Spleen (tissue), 11 donors: ENCODE data around the gene LRSAM1. TPM values are rescaled to one million over a fixed set of nuclear protein-coding genes. Genes with fewer than 3 reads are reported as not detected.

Experiments used
- DNase-seq: peaks from one replicate; pipeline ENCODE4 v3.0.0-alpha.2; 2020
- H3K27ac ChIP-seq, 8 donors: fragments of 200-600 bp; sonication (generic) in 7 of 8; 1 replicate in 4 of 8; 2 replicates in 4 of 8; pipeline versions ENCODE4 v1.5.0 to v1.8.0; 2016 to 2021; ENCODE audit warnings: inconsistent platforms in 4 of 8, mild to moderate bottlenecking in 4 of 8, moderate library complexity in 1 of 8
- H3K27me3 ChIP-seq, 7 donors: fragments of 200-600 bp; sonication (generic) in 6 of 7; replicated peaks in 1 of 7; 1 replicate in 4 of 7; 2 replicates in 3 of 7; pipeline versions ENCODE4 v1.5.0 to v1.8.0; 2016 to 2021; ENCODE audit warnings: inconsistent platforms in 3 of 7, mild to moderate bottlenecking in 1 of 7
- H3K36me3 ChIP-seq, 6 donors: fragments of 200-600 bp; sonication (generic) in 5 of 6; 1 replicate in 4 of 6; 2 replicates in 2 of 6; pipeline versions ENCODE4 v1.5.0 to v1.8.0; 2016 to 2021; ENCODE audit warnings: inconsistent platforms in 2 of 6
- H3K4me1 ChIP-seq, 6 donors: fragments of 200-600 bp; sonication (generic) in 5 of 6; 1 replicate in 3 of 6; 2 replicates in 3 of 6; pipeline versions ENCODE4 v1.5.0 to v1.8.0; 2016 to 2021; ENCODE audit warnings: inconsistent platforms in 3 of 6
- H3K4me3 ChIP-seq, 8 donors: fragments of 200-600 bp; sonication (generic) in 7 of 8; 1 replicate in 4 of 8; 2 replicates in 4 of 8; pipeline versions ENCODE4 v1.5.0 to v1.8.0; 2016 to 2021; ENCODE audit warnings: inconsistent platforms in 4 of 8, mild to moderate bottlenecking in 4 of 8, moderate library complexity in 2 of 8
- H3K9me3 ChIP-seq, 8 donors: fragments of 200-600 bp; sonication (generic) in 7 of 8; 1 replicate in 4 of 8; 2 replicates in 4 of 8; pipeline versions ENCODE4 v1.5.0 to v1.8.0; 2016 to 2021; ENCODE audit warnings: inconsistent platforms in 4 of 8
- CTCF ChIP-seq, 11 experiments: fragments of 200-600 bp in 7 of 11; fragments of 450-650 bp in 4 of 11; sonication (generic) in 4 of 11; IDR thresholded peaks in 8 of 11; conservative IDR thresholded peaks in 3 of 11; 1 replicate in 7 of 11; 2 replicates in 4 of 11; pipeline versions ENCODE4 v1.4.0 to v1.8.0; 2016 to 2021; ENCODE audit warnings: antibody characterized with exemption in 11 of 11, inconsistent platforms in 4 of 11, mild to moderate bottlenecking in 1 of 11
- POLR2A ChIP-seq, 3 donors: fragments of 450-650 bp; IDR thresholded peaks; one replicate each; pipeline ENCODE4 v1.5.1; 2017; ENCODE audit warnings: antibody characterized with exemption in 3 of 3, mild to moderate bottlenecking in 1 of 3
- POLR2AphosphoS5 ChIP-seq, 3 donors: sonication (generic); formaldehyde crosslinking; IDR thresholded peaks; one replicate each; pipeline ENCODE4 v1.5.1; 2017; ENCODE audit warnings: antibody characterized with exemption in 3 of 3
- WGBS, 5 donors: extraction: QIAGEN DNeasy Blood & Tissue Kit in 3 of 5; methylation state at CpG; one replicate each; pipeline versions ENCODE4 v1.1.5 to v1.1.7; 2013 to 2018; 5-methylcytosine and 5-hydroxymethylcytosine counted together
- intact Hi-C: fragments of 100-400 bp; cut with DNase I; formaldehyde crosslinking; loops from one replicate; pipeline ENCODE4 v1.15.0; 2023; ENCODE audit warnings: low total_unique reads
- polyA plus RNA-seq, 3 donors: library from polyadenylated mRNA; stranded (reverse); fragments of 200-250 nt; gene quantifications; one replicate each; pipeline ENCODE4 v1.2.1, GENCODE V29; 2013
- total RNA-seq, 7 donors: library from RNA; depleted of rRNA in 3 of 7; stranded (reverse); fragments of >200 nt in 3 of 7; fragmentation: NEBNext Ultra II Directional in 4 of 7; extraction: Animal tissue kit (Norgen Biotek cat#: 25700) in 4 of 7; gene quantifications; one replicate each; pipeline versions ENCODE4 v1.1.0 to v1.2.1, GENCODE V29; 2016 to 2021
- donor health status: healthy with polysubstance abuse.
- donor health status: DM: no; HTN: no; CAD: no; lungs with moderate emphysema.
- donor health status: DM: no; HTN: no; CAD: no.
- donor health status: Bipolar disorder and iron deficiency.
- donor health status: healthy.
- donor health status: DM: no; HTN: no; CAD: no.
- donor health status: DM: yes; HTN: yes; CAD: no.

The LRSAM1 gene
- total and polyA plus RNA-seq, 10 donors = 13.5 to 32.1 (median 25.1) TPM

- 67 to 86% (median 75%) methylated on average over 2 of the region's 2 CpGs for WGBS, 5 donors
- no peak overlapping the region for H3K4me3 ChIP-seq
Observed at GRCh38 chr9:127426756-127427155, 24.6 kb upstream of the LRSAM1 start.

GRCh38 chr9:127428348-127428747 is 23.0 kb upstream of the LRSAM1 start:
- no peaks in the 10 kb centered on the region for H3K27me3 ChIP-seq
- WGBS, 5 donors = 91 to 98% (median 96%) methylated on average over 3 of the region's 3 CpGs
- no peak overlapping the region for H3K27ac ChIP-seq
- intact Hi-C loops = no loop called here
- peaks cover 5 to 57% (median 32%) of the 10 kb centered on the region in 6 donors for H3K36me3 ChIP-seq
- no peak overlapping the region for H3K4me3 ChIP-seq
- TF ChIP-seq POLR2A (IDR thresholded peaks at IDR 0.05) (no peak), CTCF (IDR thresholded peaks at IDR 0.05 in 8 of 11, conservative IDR thresholded peaks at IDR 0.05 in 3 of 11) (no peak), POLR2AphosphoS5 (IDR thresholded peaks at IDR 0.05) (no peak)
- peaks cover 21 to 47% (median 30%) of the 10 kb centered on the region in 6 donors for H3K4me1 ChIP-seq
- DNase-seq = no peak
- H3K9me3 ChIP-seq = no peaks in the 10 kb centered on the region

More at GRCh38 chr9:127426756-127427155, 24.6 kb upstream of the LRSAM1 start:
- H3K4me1 ChIP-seq = peaks cover 21 to 63% (median 45%) of the 10 kb centered on the region in 6 donors
- no peak for DNase-seq
- intact Hi-C loops = no loop called here
- H3K27me3 ChIP-seq = no peaks in the 10 kb centered on the region
- no peak overlapping the region for H3K27ac ChIP-seq
- H3K9me3 ChIP-seq = no peaks in the 10 kb centered on the region
- H3K36me3 ChIP-seq = peaks cover 0 to 41% (median 27%) of the 10 kb centered on the region in 6 donors
- TF ChIP-seq POLR2AphosphoS5 (IDR thresholded peaks at IDR 0.05) (no peak), CTCF (IDR thresholded peaks at IDR 0.05 in 8 of 11, conservative IDR thresholded peaks at IDR 0.05 in 3 of 11) (no peak), POLR2A (IDR thresholded peaks at IDR 0.05) (no peak)

GRCh38 chr9:127430415-127430814 is 20.9 kb upstream of the LRSAM1 start:
- intact Hi-C loops = no loop called here
- WGBS, 5 donors = 95 to 97% (median 95%) methylated on average over 8 of the region's 8 CpGs

More at GRCh38 chr9:127430415-127430814, 20.9 kb upstream of the LRSAM1 start:
- DNase-seq = no peak
- Histone ChIP-seq H3K9me3 (no peaks in the 10 kb centered on the region), H3K4me3 (no peak overlapping the region), H3K27me3 (no peaks in the 10 kb centered on the region), H3K36me3 (peaks cover 5 to 78% (median 53%) of the 10 kb centered on the region in 6 donors), H3K4me1 (peaks cover 15 to 31% (median 16%) of the 10 kb centered on the region in 6 donors), H3K27ac (no peak overlapping the region)
- TF ChIP-seq POLR2AphosphoS5 (IDR thresholded peaks at IDR 0.05) (no peak), POLR2A (IDR thresholded peaks at IDR 0.05) (no peak), CTCF (IDR thresholded peaks at IDR 0.05 in 8 of 11, conservative IDR thresholded peaks at IDR 0.05 in 3 of 11) (no peak)
